Stromal cell of bone marrow (primary cell): ENCODE data around the gene NEURL1B.

Experiments used
- DNase-seq: peaks from one replicate; pipeline ENCODE4 v3.0.0-alpha.2; 2012; ENCODE audit warnings: low read depth

The NEURL1B gene

GRCh38 chr5:172731680-172732074 is 90.6 kb downstream of the NEURL1B start:
- DNase-seq = no peak

- no peak for DNase-seq
These were observed 91.3 kb downstream of the NEURL1B start for GRCh38 chr5:172732201-172732865.

GRCh38 chr5:172733131-172733973 is 92.3 kb downstream of the NEURL1B start:
- DNase-seq = peak; percentile 100

GRCh38 chr5:172733974-172734346 is 92.9 kb downstream of the NEURL1B start:
- DNase-seq = no peak

GRCh38 chr5:172735141-172735831 is 94.2 kb downstream of the NEURL1B start:
- no peak for DNase-seq

GRCh38 chr5:172736508-172737135 is 95.6 kb downstream of the NEURL1B start:
- DNase-seq = no peak

GRCh38 chr5:172739375-172739774 is 98.3 kb downstream of the NEURL1B start:
- no peak for DNase-seq

GRCh38 chr5:172740428-172741205 is 99.6 kb downstream of the NEURL1B start:
- DNase-seq = peak; percentile 93
